RWPE2 (cell line): ENCODE results near the gene MCM5.
"Not testable (repeated sequence)": the region's sequence is repeated elsewhere in the genome, so short reads cannot be mapped to it uniquely, and the experiment has no call there.

Experiments
- ATAC-seq: fragments of 200-7000 bp; cut with Tn5 transposase; 3 replicates; pipeline ENCODE4 v1.9.1; 2021; ENCODE audit warnings: low read depth
- DNase-seq: peaks from one replicate; pipeline ENCODE4 v3.0.0-alpha.2; 2020; ENCODE audit warnings: low spot score
- H3K27ac ChIP-seq: fragments of 450-650 bp; 2 replicates; pipeline ENCODE4 v1.5.1; 2017; ENCODE audit warnings: mild to moderate bottlenecking; ENCODE audit not compliant: poor library complexity, severe bottlenecking
- H3K27me3 ChIP-seq: fragments of 250-450 bp; sonication (Bioruptor Pico); 2 replicates; pipeline ENCODE4 v1.5.1; 2021; ENCODE audit warnings: mild to moderate bottlenecking, moderate library complexity; ENCODE audit not compliant: insufficient read depth, poor library complexity, severe bottlenecking
- H3K36me3 ChIP-seq: fragments of 250-450 bp; sonication (Bioruptor Pico); 2 replicates; pipeline ENCODE4 v1.5.1; 2020; ENCODE audit warnings: low read depth, mild to moderate bottlenecking, moderate library complexity
- H3K4me1 ChIP-seq: fragments of 250-450 bp; sonication (Bioruptor Pico); 2 replicates; pipeline ENCODE4 v1.5.1; 2021; ENCODE audit warnings: mild to moderate bottlenecking, moderate library complexity; ENCODE audit not compliant: insufficient read depth, poor library complexity, severe bottlenecking
- H3K4me3 ChIP-seq: fragments of 250-450 bp; sonication (Bioruptor Pico); 2 replicates; pipeline ENCODE4 v1.5.1; 2021; ENCODE audit warnings: mild to moderate bottlenecking, moderate library complexity; ENCODE audit not compliant: severe bottlenecking
- H3K9me3 ChIP-seq: fragments of 250-450 bp; sonication (Bioruptor Pico); 2 replicates; pipeline ENCODE4 v1.5.1; 2021; ENCODE audit warnings: mild to moderate bottlenecking, moderate library complexity; ENCODE audit not compliant: severe bottlenecking
- TF ChIP-seq, protein P1 (sequence below): fragments of 450-650 bp; IDR thresholded peaks from one replicate; pipeline ENCODE4 v1.5.1; 2017; ENCODE audit warnings: mild to moderate bottlenecking, moderate library complexity; ENCODE audit not compliant: poor library complexity, severe bottlenecking

The MCM5 gene

DNA sequence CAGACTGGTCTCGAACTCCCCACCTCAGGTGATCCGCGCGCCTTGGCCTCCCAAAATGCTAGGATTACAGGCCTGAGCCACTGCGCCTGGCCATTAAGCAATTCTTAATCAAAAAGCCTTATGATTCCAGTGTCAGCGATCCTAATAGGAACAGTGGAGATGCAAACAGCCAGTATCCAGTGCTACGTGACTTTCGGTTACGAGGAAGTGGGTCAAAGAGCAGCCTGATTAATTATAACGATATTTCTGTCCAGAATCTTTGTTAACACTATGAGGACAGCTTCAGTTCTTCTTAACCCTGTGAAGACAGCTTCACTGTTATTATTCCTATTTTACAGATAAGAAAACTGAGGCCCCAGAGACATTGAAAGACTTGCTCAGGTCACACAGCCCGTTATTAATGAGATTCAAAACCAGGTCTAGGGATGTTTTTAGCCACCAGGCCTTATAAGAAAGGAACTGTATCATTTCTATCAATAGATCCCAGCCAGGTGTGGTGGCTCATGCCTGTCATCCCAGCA is 36.3 kb upstream of the MCM5 start:
- H3K36me3 ChIP-seq = no peaks in the 10 kb centered on the region
- TF ChIP-seq, protein P1, sequence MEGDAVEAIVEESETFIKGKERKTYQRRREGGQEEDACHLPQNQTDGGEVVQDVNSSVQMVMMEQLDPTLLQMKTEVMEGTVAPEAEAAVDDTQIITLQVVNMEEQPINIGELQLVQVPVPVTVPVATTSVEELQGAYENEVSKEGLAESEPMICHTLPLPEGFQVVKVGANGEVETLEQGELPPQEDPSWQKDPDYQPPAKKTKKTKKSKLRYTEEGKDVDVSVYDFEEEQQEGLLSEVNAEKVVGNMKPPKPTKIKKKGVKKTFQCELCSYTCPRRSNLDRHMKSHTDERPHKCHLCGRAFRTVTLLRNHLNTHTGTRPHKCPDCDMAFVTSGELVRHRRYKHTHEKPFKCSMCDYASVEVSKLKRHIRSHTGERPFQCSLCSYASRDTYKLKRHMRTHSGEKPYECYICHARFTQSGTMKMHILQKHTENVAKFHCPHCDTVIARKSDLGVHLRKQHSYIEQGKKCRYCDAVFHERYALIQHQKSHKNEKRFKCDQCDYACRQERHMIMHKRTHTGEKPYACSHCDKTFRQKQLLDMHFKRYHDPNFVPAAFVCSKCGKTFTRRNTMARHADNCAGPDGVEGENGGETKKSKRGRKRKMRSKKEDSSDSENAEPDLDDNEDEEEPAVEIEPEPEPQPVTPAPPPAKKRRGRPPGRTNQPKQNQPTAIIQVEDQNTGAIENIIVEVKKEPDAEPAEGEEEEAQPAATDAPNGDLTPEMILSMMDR = no peak
- H3K4me1 ChIP-seq = peaks cover 9% of the 10 kb centered on the region

DNA sequence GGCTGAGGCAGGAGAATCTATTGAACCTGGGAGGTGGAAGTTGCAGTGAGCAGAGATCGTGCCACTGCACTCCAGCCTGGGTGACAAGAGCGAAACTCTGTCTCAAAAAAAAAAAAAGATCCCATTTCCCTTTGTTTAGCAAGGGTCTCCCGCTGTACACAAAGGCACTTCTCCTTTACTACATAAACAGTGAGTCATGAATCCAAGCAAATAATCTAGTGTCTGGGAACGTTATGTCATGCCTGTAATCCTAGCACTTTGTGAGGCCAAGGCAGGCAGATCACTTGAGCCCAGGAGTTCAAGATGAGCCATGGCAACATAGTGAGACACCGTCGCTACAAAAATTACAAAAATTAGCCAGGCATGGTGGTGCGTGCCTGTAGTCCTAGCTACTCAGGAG is 35.7 kb upstream of the MCM5 start:
- H3K4me1 ChIP-seq, H3K27me3 ChIP-seq, H3K36me3 ChIP-seq, H3K9me3 ChIP-seq, DNase-seq, H3K4me3 ChIP-seq: not testable (repeated sequence)
- peak overlapping the region; percentile 33 for H3K27ac ChIP-seq
- ATAC-seq = peak; percentile 92

More for the DNA sequence above, 36.3 kb upstream of the MCM5 start:
- H3K27me3 ChIP-seq = no peaks in the 10 kb centered on the region
- DNase-seq (no peak), ATAC-seq (no peak)
- no peaks in the 10 kb centered on the region for H3K9me3 ChIP-seq
- H3K27ac ChIP-seq = peak overlapping the region; percentile 33
- no peak overlapping the region for H3K4me3 ChIP-seq

DNA sequence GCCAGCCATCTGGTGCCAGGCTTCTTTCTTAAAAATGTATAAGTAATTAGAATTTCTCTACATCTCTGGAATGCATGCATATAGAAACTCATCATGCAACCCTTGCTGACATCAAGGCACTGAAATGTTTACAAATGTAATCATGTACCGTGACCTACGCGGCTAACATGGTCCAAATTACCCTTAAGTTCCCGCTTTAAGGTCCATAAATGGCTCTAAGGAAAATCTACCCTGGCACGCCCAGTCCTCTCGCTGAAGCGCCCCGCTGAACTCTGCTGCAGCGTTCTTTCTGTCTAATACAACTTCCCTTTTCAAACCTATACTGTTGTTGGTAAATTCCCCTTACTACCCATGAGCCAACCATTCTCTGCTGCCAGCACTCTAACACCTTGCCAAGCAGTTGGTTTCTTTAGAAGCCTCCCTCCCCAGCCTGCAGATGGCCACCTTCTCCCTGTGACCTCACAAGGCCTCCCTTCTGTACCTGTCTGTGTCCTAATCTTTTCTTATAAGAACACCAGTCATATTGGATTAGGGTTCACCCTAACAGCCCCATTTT is 32.5 kb upstream of the MCM5 start:
- Histone ChIP-seq H3K27ac (peak overlapping the region; percentile 40), H3K9me3 (no peaks in the 10 kb centered on the region), H3K4me1 (peaks cover 13% of the 10 kb centered on the region), H3K4me3 (no peak overlapping the region), H3K36me3 (no peaks in the 10 kb centered on the region), H3K27me3 (no peaks in the 10 kb centered on the region)
- no peak for DNase-seq
- no peak for ATAC-seq
- TF ChIP-seq, protein P1 = no peak

DNA sequence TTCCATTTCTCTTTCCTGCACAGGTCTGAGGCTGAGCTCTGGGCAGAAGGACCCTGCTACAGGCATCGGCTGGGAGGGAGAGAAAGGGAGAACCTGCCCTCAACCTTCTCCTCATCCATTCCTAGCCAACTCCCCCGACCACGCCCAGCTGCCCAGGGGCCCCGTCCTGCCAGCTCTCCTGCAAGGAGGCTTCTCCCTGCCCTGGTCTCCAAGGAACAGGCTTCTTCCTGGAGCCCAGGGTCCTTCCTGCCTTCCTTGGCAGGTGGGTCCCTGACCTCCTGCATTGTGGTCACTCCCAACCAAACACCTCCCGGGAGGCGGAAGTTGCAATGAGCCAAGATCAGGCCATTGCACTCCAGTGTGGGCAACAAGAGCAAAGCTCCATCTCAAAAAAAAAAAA is 31.6 kb upstream of the MCM5 start:
- H3K27ac ChIP-seq = no peak overlapping the region
- H3K4me1 ChIP-seq = peaks cover 13% of the 10 kb centered on the region
- H3K36me3 ChIP-seq = no peaks in the 10 kb centered on the region
- no peaks in the 10 kb centered on the region for H3K27me3 ChIP-seq
- no peak for DNase-seq
- ATAC-seq = no peak
- TF ChIP-seq, protein P1 = no peak
- no peaks in the 10 kb centered on the region for H3K9me3 ChIP-seq
- H3K4me3 ChIP-seq = no peak overlapping the region

DNA sequence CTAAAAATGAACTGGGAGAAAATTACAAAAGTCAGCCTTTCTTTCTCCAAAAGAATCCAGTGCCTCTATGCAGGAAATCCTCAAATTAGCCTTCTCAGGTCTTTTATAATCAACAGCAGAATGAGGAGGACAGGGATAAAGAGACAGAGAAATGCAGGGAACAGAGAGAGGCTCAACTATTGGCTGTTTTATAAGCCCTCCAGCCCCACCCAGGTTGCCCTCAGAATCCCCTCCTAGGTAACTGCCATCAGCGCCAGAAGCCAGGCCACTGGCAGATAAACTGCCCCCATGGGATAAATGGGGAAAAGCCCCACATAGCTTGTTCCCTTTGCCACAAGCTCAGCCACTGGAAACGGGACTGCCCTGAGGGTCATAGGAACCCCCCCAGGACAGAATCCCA is 29.9 kb upstream of the MCM5 start:
- peaks cover 8% of the 10 kb centered on the region for H3K4me1 ChIP-seq
- no peak for ATAC-seq
- H3K36me3 ChIP-seq = no peaks in the 10 kb centered on the region
- DNase-seq = no peak
- H3K4me3 ChIP-seq = no peak overlapping the region
- no peaks in the 10 kb centered on the region for H3K9me3 ChIP-seq
- H3K27me3 ChIP-seq = no peaks in the 10 kb centered on the region
- no peak overlapping the region for H3K27ac ChIP-seq
- TF ChIP-seq, protein P1 = no peak
